Posterior vena cava (tissue), 2 donors: ENCODE results near the gene RNF149. TPM values are rescaled to one million over a fixed set of nuclear protein-coding genes. Genes with fewer than 3 reads are reported as not detected.

Source experiments
- DNase-seq: peaks from one replicate; pipeline ENCODE4 v3.0.0-alpha.2; 2020; ENCODE audit warnings: low spot score
- intact Hi-C, 2 donors: fragments of 100-400 bp; cut with DNase I; formaldehyde crosslinking; loops; one replicate each; pipeline versions ENCODE4 v1.14.1 to v1.14.2; 2022 to 2023
- total RNA-seq, 2 donors: library from RNA; stranded (reverse); fragmentation: NEBNext Ultra II Directional; extraction: Animal tissue kit (Norgen Biotek cat#: 25700); gene quantifications; one replicate each; pipeline ENCODE4 v1.2.1, GENCODE V29; 2021
- donor health status: DM: yes; HTN: yes; CAD: no.
- donor health status: DM: yes; HTN: yes; CAD: no.

Gene RNF149
- total RNA-seq, 2 donors from 2014 or later = 60.6 to 72.6 TPM

DNA sequence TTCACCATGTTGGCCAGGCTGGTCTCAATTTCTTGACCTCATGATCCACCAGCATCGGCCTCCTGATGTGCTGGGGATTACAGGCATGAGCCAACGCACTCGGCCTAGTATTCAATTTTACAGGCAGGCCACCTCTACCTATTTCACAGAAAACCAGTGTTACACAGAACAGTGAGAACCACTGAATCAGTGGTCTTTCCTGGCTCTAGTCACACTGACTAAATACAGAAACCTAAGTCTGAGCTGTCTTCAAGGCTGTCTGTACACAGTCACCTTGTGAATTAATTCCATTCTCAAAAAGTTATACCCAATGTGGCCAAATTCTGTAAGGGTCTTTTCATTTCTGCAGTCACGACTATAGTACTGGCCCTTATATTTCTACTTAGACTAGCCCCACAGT is 3.5 kb downstream of the RNF149 start:
- no peak for DNase-seq
- intact Hi-C loops = no loop called here

DNA sequence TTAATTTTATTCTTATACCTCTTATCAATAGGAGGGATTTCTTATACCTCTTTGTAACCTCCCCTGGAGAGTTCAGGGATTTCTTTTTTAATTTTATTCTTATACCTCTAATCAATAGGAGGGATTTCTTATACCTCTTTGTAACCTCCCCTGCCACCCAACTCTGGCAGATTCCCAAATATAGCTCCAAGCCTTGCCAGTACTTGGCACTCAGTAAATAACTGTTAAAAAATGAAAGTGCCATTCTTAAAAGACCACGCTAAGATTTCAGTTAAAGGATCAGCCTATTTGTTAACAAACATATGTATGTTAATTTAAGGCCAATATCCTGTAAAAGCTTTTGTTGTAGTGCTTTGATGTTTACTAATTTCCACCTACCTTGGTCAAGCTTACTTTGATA is 4.8 kb downstream of the RNF149 start:
- intact Hi-C loops = no loop called here
- no peak for DNase-seq

DNA sequence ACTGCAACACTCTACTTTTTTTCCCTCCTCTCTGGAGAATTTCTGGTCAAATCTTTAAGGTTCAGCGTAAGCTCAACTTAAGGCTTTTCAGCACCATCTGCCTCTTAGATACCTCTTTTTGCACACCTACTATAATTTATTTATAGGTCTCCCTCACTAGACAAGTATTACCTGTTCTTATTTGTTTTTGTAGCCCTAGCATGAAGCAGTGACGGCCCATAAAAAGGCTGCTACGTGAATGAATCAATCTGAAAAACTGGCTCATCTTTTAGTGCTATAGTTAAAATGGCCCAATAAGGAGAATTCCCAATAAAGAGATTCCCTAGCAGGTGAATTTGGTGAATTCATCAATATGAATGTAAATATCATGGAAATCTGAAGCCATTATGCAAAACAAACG is 6.5 kb downstream of the RNF149 start:
- intact Hi-C loops = no loop called here
- DNase-seq = no peak

DNA sequence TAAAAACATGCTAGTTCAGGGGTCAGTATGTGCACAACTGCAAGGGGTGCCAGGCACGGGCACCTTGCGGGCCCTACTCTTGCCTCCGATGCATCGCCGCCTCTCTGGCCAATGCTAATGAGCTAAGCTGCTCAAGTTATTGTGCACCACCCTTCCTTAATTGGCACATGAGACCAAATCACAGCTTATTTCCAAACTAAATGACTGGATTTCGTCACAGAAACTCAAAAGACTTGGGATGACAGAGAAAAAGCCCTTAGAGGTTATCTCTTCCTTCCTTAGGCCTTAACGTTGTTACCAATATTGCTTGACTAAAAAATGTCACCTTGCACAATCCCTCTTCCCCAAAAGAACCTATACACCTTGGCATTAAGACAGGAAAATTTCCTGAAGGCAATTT is 7.7 kb downstream of the RNF149 start:
- intact Hi-C loops = no loop called here
- no peak for DNase-seq

DNA sequence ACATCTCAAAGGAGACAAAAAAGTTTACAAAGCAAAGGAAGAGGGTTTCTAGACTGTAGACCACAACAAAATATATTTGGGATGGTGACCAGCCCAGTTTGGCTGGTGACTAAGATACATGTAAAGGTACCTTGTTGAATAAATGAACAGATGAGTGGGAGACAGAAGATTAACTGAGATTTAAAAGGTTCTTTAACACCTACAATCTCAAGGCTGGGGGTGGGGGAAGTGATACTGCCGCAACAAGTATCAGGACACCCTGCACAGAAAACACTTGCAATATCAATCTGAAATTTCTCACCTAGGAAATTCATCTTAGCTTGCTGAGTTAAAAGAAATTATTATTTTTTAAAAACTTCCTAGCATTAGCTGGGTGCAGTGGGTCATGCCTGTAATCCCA is 8.3 kb downstream of the RNF149 start:
- intact Hi-C loops = no loop called here

DNA sequence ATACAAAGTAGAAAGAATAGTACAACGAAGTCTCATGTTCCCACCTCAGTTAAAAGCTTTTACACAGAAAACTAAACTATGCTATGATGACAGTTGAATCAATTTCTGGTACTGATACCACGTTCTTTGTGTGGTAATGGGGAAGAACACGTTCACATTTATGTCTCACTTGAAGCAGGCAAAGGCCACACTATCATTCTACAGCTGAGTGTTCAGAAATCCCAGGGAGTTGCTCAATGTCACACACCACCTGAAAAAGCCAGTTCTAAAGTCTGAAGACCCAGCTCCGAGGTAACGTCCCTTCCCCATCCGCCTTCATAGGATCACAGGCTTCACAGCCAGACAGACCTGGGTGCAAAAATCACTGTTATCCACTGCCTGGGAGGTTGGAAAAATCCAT is 8.9 kb downstream of the RNF149 start:
- intact Hi-C loops = no loop called here

More for the DNA sequence above, 8.3 kb downstream of the RNF149 start:
- no peak for DNase-seq

DNA sequence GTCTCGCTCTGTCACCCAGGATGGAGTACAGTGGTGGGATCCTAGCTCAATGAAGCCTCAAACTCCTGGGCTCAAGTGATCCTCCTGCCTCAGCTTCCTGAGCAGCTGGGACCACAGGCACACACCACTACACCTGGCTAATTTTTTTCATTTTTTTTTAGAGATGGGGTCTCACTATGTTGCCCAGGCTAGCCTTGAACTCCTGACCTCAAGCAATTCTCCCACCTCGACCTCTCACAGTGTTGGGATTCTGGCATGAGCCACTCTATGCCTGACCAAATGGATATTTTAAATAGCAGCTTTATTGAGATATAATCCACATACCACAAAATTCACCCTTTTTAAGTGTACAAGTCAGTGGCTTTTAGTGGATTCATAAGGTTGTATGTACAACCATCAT is 11.1 kb downstream of the RNF149 start:
- no peak for DNase-seq
- intact Hi-C loops = no loop called here

More for the DNA sequence above, 8.9 kb downstream of the RNF149 start:
- DNase-seq = no peak

DNA sequence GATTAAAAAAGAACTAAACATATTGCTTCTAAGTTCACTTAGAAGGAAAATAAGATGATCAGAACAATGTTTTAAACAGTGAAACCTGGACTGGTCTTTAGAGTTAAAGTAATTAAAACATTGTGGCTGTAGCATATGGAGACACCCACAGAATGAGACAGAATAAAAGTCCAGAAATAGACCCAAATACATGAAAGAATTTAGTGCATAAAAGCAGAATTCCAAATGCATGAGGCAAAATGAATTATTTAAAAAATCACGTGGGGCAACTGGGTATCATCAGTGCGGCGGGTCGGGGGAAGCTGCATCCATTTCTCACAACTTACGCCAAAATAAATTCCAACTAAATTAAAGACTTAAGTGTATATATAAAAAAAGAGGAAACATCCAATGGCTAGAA is 12.1 kb downstream of the RNF149 start:
- no peak for DNase-seq
- intact Hi-C loops = no loop called here

DNA sequence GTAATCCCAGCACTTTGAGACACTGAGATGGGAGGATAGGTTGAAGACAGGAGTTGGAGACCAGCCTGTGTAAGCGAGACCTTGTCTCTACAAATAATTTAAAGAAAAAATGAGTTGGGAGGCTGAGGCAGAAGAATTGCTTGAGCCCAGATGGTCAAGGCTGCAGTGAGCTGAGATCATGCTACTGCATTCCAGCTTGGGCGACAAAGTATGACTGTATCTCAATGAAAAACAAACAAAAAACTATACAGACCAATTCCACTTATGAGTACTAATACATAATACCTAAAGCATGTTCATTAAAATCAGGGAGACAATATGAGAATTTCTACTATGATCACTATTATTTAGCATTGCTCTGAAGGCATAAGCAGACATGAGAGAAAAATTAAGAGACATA is 12.6 kb downstream of the RNF149 start:
- no peak for DNase-seq
- intact Hi-C loops = no loop called here

DNA sequence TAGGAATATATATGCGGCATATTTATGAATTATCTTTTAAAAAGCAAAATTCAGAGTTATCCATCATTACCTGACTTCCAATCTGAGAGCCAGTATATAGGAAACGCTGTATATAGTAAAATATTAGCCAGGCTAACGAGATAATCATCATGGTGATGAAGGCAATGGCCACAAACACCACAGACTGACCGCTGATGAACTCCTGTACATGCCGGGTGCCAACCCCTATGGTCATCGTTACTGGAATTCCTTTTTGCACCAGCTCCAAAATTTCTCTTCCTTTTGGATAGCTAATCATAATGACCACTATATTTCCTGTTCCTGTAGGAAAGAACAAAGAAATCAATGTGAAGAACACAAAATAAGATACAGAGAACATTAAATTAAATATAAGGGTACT is 13.6 kb downstream of the RNF149 start:
- no peak for DNase-seq
- intact Hi-C loops = no loop called here

DNA sequence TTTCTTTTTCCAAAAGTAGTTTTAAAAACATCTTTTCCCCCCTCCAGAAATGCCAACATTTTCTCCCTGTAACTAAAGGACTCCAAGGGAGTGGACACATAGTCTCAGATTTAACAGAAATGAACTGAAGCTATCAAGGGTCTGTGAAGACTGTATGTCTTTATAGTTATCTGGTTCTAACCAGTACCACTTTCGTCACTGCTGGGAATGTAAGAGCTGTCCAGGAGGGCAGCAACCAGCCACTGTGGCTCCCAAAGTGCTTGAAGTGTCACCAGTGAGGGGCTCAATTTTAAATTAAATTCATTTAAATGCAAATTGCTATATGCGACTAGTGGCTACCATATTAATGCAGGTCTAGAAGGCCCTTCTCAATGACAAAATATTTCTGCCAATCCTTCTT is 15.0 kb downstream of the RNF149 start:
- DNase-seq = no peak
- intact Hi-C loops = no loop called here

DNA sequence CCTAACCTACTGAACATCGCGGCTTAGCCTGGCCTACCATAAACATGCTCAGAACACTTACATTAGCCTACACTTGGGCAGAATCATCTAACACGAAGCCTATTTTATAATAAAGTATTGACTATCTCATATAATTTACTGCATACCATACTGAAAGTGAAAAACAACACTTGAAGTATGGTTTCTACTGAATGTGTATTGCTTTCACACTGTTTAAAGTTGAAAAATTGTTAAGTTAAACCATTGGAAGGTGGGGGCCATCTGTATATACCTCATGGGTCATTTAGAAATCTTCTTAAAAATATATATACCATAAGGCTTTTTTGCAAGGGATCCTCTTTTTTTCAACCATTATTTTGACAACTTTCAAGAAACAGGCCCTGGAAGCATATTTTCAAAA is 16.5 kb downstream of the RNF149 start:
- DNase-seq = no peak

DNA sequence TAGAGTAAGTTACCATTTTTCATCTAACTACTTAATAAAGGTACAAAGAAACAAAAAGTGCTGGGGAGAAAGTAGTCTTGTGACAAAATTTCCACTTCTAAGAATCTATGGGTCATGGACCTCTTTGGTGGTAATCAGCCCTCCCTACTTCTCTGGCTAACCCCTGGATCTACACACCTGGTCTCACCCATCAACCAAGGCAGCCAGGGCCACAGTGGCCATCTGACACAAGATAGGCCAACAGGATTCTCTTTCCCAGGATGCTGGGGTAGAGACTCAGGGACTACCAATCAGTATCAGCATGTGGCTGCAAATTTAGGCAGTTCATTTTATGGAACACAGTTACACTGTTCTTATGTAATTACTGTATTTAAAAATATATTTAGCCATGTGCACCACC is 17.8 kb downstream of the RNF149 start:
- intact Hi-C loops = no loop called here
- no peak for DNase-seq

More for the DNA sequence above, 16.5 kb downstream of the RNF149 start:
- intact Hi-C loops = no loop called here

DNA sequence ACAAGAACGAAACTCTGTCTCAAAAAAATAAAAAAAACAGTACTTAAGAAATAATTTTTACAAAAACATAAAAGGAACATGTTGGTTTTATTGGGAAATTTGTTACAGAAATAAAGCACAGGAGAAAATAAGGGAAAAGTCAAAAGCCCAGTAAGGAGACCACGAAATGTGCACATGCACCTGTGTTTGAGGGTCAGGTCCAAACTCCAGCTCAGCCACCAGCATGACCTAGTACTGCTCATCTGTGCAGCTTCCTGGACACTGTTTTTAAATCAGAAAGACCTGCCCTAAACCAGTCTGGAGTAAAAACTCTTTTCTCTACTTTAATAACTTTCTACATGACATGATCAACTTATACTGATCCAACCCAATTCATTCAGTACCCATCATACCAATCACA is 21.2 kb downstream of the RNF149 start:
- DNase-seq = no peak
- intact Hi-C loops = no loop called here

DNA sequence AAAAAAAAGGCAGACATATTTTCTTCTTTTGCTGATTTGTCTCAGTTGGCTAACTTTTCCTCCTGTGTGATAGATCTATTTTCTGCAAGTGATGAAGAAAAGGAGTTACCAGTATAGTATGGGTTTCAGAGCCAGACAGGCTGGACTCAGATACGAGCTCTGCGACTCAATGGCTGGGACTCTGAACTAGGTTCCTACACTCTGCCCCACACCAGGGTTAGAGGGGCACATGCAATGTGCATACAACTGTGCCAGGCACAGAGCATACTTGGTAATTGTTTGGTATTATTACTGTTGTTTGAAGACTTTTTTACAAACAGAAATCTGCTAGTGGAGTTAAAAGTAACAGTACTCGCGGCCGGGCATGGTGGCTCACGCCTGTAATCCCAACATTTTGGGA is 21.8 kb downstream of the RNF149 start:
- intact Hi-C loops = no loop called here
- no peak for DNase-seq

DNA sequence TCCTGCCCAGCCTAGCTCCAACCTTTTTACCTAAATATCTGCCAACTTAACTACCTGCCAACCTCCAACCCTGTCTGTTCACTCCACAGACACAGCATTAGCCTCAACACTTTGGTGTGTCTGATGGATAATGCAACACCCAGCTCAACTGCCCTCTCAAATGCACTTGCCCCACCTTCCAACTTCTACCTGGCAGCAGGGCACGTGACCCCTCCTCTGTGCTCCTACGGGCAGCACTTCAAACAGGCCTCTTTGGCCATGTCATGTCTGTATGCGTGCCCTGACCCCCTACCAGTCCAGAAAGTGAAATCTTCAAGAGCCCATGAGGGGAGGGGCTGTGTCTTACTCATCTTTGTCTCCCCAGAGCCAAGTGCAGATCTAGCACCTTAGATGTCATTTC is 25.5 kb downstream of the RNF149 start:
- intact Hi-C loops = no loop called here
- no peak for DNase-seq

DNA sequence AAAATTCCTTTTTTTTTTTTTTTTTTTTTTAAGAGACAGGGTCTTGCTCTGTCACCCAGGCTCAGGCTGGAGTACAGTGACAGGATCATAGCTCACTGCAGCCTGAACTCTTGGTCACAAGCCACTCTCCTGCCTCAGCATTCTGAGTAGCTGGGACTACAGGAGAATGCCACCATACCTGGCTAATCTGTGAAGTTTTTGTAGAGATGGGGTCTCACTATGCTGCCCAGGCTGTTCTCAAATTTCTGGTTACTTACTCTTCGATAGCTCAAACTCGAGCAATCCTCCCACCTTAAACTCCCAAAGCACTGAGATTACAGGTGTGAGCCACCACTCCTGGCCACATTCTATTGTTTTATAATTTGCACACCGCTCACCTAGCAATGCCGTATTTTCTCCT is 27.0 kb downstream of the RNF149 start:
- DNase-seq = no peak
- intact Hi-C loops = no loop called here

DNA sequence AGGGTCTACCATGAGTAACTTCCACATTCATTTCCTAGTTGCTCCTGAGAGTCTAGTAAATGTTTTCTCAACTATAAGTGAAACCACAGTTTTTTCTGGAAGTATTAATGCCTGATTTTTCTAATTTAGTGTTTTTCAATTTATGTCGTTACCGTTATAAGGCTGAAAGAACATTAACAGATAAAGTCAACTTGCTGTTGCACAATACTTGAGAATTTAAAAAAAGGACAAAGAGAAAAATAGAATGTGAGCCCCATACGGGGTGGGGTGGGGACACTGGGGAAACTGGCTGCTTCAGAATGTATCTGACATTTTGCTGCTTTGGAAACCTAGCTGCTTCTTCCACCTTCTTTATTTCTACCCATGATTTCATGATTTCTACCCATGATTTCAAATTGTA is 29.6 kb downstream of the RNF149 start:
- intact Hi-C loops = no loop called here
- no peak for DNase-seq

DNA sequence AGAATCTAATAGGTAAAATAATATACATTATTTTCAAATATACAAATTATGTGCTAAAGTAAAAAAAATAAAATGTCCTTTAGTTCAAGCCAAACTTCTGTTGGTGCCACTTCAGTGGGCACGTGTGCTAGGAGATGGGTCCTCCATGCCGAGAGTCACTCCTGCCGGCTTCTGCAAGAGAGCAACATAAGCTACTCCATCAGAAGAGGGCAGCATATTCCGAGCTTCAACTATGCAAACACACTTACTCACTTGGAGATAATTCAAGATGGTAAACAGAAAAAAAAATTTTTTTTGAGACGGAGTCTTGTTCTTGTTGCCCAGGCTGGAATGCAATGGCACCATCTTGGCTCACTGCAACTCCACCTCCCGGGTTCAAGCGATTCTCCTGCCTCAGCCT is 31.4 kb downstream of the RNF149 start:
- intact Hi-C loops = no loop called here
- DNase-seq = no peak

DNA sequence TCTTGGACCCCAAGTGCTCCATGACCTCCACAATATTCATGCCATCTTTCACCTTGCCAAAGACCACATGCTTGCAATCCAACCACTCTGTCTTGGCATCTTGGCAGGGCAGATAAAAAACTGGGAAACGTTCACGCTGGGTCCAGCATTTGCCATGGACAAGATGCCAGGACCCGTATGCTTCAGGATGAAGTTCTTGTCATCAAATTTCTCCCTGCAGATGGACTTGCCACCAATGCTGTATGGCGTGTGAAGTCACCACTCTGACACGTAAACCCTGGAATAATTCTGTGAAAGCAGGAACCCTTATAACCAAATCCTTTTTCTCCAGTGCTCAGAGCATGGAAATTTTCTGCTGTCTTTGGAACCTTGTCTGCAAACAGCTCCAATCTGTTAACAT is 34.4 kb downstream of the RNF149 start:
- no peak for DNase-seq

DNA sequence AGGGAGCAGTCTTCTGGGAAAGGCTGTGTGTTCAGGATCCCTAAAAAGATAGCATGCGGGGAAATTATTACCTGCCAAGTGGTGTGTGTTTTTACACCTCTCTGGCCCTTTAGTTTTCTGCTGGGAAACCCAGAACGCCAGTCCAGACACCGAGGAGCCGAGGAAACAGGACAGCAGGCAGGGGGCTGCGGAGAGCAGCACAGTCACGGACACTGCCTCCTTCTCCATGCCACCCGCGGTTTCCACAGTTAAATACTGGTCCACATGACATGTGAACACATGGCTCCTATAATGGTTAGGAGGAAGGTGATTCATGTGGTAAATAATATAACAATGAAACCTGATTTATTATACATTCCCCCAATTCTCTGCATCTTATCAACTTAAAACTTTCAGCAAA is 35.4 kb downstream of the RNF149 start:
- DNase-seq = no peak
- intact Hi-C loops = no loop called here

More for the DNA sequence above, 34.4 kb downstream of the RNF149 start:
- intact Hi-C loops = no loop called here

DNA sequence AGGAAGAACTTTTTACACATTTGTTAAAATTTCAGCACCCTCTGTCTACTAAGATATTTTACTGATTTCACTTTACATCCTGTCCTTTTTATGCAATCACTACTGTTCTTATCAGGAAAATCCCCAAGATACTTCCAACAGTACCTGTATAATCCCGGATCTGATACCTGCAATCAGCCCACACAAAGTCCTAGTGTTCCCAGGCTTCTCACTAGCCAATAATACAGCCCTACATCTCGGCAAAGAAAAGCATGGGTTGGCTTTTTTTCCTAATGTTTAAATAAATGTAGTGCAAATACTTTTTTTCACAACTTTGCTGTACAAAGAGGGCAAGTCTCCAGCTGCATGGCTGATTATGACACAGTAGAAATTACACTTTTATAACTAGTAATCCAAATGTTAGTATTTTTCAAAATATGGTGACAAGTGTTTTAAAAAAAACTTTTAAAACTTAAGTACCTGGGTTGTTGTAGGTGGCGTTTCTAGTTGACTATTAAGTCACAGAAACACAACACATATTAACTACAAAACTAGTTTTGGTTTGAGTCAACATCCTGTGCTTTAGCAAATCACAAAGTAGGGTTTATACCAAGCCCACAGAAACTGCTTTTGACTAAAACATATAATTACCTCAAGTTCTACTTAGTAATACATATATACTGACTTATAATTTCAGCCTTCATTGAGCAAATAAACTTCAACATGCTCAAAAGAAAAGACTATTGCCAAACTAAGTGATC is 36.3 kb downstream of the RNF149 start:
- intact Hi-C loops = no loop called here
- no peak for DNase-seq
